ENCODE measurements around the gene CFAP299.
A peak's percentile ranks its signal among the peaks of the same experiment; 100 is the strongest.
"Not testable (repeated sequence)": the region's sequence is repeated elsewhere in the genome, so short reads cannot be mapped to it uniquely, and the experiment has no call there.

CFAP299 gene

DNA sequence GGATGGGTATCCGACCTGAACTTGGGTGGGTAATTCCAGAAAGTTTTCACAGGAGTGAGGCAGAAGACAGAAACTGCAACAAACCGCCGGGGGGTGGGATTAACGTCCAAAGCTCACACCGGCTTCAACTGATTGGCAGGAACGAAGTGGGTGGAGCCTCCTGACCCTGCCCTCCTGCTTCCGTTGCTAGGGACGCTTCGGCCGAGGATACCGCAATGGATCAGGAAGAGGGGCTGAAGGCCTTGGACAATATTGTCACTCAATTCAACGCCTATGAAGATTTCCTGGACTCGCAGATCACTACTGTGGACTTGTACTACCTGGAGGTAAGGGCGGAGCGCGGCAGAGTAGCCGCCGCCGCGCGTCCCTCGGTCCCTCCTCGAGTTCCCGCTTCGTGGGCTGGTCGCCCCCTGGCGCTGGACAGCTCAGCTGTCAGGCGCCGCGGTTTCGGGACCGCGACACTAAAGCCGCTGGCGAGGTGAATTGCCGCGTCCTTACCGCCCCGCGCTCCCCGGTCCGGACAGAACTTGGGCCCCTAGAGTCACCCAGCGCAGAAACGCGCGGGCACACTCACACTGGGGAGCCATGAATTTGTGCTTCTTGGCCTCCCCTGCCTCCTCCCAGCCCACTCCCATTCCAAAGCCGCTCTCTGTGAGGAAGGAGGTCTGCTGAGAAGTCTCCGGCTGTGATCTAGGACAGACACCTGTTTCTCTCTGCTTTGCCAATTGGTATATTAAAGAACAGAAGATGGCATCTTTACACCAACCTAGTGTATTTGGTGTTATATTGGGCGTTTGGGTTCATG, at the start of gene CFAP299:
Gene CFAP299 (plus strand): TSS at position 177 of the 805 bp plus-strand sequence.
- DNase-seq, result peak; percentile 32

DNA sequence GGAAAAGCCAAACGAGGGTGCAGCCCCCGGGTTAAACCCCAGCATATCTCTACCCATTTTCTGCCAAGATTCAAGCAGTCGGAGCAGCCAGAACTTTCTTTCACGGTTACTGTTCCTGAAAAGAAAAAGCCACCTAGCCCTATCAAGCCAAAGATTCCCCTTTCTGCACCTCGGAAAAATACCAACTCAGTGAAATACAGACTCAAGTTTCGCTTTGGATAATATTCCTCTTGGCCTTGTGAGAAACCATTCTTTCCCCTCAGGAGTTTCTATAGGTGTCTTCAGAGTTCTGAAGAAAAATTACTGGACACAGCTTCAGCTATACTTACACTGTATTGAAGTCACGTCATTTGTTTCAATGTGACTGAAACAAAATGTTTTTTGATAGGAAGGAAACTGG, 49.1 kb upstream of the CFAP299 start:
- no peak for DNase-seq

DNA sequence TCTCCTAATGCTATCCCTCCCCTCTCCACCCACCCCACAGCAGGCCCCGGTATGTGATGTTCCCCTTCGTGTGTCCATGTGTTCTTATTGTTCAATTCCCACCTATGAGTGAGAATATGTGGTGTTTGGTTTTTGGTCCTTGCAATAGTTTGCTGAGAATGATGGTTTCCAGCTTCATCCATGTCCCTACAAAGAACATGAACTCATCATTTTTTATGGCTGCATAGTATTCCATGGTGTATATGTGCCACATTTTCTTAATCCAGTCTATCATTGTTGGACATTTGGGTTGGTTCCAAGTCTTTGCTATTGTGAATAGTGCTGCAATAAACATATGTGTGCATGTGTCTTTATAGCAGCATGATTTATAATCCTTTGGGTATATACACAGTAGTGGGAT, 44.9 kb upstream of the CFAP299 start:
- DNase-seq, result not testable (repeated sequence)

DNA sequence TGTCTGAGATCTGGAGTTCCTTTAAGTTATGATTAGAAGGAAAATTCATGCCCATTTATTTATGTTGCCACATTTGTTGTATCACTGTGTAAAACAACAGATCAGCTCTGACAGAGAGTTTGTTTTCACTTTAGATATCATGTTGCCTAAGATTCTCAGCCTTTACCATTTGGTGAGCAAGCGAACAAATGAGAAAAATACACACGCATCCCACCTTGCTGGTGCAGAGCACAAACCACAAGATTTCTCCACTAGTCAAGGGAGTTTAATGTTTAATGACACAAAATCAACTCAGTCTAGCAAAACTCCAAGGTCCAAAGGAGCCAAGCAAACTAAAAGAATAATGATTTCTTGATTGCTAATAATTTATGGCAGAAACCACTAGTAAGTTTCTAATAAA, 41.3 kb upstream of the CFAP299 start:
- DNase-seq, result no peak

DNA sequence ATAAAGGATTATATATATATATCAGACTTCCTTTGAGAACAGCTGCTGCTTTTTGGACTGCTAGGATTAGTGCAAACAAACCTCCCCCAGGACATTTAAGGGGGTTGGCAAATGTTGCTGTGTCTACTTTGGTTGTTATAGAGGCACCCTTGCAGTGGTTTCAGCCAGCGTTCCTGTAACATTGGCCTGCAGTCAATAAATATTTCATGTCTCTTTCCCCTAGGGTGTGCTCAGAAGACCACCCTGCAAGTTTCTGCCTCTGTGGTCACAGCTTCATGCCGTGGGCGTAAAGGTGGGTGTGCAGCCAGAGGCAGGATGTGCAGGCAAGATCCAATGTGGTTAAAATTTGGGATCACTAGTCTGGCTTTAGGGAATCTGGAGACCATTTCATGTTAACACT, 40.2 kb upstream of the CFAP299 start:
- DNase-seq, result no peak

DNA sequence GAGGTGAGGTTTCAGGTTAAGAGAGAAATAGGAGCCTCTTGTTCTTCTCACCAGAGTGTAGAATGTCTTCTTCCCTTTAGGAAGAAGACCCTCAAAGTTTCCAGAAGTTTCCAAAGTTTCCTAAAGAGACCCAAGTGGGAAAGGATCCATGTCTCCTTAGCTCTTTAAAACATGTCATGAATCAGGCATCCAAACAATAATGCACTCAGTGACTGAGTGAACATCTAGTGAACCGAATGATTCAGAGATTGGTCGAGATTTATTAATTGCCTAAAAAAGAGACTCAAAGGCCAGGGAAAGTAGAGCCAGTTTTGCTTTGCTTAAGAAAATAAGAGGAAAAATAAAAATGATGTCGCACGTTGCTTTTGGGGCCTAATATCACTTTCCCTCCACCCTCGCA, 39.7 kb upstream of the CFAP299 start:
- DNase-seq, result no peak

DNA sequence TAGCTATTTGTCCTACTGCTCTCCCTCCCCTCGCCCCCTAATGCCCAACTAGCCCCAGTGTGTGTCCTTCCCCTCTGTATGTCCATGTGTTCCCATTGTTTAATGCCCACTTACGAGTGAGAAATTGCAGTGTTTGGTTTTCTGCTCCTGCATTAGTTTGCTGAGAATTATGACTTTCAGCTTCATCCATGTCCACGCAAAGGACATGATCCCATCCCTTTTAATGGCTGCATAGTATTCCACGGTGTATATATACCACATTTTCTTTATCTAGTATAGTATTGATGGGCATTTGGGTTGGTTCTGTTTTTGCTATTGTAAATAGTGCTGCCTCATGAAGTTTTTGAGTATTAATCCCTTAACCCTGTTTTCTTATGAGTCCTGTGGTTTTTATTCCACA, 33.6 kb upstream of the CFAP299 start:
- no peak for DNase-seq

DNA sequence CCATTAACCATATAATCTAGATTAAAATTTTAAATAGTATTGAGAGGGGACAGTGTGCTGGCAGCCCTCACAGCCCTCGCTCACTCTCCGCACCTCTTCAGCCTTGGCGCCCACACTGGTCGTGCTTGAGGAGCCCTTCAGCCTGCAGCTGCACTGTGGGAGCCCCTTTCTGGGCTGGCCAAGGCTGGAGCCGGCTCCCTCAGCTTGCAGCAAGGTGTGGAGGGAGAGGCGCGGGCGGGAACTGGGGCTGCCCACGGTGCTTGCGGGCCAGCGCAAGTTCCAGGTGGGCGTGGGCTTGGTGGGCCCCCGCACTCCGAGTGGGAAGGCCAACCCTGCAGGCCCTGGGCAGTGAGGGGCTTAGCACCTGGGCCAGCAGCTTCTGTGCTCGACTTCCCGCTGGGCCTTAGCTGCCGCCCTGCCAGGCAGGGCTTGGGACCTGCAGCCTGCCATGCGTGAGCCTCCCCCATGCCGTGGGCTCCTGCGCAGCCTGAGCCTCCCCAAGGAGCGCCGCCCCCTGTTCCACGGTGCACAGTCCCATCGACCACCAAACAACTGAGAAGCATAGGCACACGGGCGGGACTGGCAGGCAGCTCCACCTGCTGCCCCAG, 32.8 kb upstream of the CFAP299 start:
- DNase-seq, result no peak

DNA sequence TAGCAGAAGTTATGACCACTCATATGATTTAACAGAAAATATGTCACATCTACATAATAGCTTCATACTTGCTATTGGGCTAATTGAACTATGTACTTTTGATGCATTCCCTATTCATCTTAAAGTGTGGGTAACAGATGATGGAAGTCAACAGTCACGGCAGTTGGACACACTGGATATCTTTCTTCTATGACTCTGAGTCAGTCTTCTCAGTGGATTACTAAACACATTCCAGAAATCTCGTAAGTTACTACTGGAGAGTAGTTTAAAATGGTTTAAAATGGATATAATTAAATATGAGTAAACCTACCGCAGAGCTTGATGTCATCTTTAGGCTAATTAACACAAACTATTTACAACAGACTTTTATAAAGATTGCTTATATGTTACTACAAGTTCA, 30.1 kb upstream of the CFAP299 start:
- no peak for DNase-seq

DNA sequence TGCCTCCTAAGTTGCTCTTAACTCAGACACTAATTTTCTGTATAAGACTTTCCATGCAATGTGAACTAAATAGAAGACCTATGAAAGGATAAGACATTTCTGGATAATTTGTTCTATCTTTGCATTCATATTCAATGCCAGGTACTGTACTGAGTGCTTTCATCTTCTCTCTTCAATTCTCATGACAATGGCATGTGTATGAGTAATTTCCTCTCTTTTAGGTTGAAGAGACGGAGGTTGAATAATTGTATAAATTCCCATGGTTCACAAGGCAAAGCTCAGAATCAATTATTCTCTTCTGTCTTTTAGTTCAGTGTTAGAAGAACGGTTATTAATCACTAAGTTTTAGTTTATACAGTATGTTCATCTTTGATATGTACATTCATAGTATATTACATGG, 29.3 kb upstream of the CFAP299 start:
- DNase-seq, result no peak

DNA sequence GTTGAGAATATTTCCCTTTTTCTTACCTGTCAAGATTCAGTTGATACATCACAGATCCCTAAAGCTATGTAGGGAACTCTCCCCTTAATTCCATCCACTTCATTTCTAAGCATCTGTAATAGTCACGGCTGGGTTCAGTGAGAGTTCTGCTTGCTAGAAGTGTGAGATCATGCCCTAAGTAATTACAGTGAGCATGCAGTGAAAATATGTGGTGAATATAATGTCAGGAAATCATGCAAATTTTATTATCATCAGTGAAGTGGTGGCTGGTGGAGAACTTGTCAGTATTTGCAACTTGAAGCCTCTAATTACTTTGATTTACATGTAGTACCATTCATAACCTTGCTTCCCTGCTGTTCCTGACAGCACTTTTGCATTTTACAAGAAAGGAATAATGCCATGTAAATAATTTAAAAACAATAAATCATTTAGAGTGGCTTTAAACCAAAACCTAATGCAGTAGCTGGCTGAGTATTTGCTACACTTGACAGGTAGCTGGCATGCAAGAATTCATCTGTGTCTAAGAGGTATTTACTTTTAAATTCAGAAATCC, 28.3 kb upstream of the CFAP299 start:
- no peak for DNase-seq

DNA sequence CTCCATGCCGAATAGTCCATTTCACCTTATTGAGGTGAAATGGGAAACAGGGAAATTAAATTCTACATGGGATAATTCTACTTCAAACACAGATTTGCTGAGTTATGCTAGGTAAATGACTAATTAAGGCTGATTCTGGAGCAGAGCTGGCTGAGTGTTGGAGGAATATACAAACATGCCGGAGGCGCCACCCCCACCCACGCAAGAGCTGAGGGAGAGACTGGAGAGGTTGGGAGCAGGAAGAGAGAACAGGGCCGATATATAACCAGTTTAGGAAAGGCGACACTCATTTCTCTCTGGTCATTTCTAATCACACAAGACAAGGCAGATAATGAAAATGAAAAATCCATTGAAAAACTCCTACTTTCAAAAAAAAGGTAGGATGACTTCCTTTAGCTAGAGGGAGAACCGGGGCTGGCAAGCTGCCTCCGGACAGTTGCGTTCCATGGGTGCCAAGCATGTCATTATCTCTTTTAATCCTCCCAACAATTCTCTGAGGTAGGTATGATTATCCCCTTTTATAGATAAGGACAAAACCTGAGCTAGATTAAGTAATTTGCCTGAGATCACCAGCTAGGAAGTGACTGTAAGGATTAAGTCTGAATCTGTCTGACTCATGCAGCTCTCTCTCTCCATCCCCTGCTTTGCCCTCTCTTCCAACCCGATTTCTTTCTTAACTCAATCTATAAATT, 27.6 kb upstream of the CFAP299 start:
- DNase-seq, result peak; percentile 14

DNA sequence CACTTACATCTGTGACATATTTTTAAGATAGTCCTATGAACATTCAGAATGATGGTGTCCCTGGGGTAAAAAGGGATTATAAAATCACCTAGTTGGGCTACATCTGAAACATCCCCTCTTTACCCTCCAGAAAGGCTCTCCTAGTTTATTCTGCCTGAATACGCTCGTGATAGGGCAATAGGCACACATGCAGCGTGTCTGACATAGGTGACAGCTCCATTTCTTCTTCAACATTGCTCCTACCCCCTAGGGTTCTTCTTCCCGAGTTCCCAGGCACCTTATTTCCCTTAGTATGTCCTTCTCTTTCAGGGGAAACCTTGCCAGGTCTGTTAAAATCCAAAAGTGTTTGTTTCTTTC, 27.1 kb upstream of the CFAP299 start:
- DNase-seq, result no peak

DNA sequence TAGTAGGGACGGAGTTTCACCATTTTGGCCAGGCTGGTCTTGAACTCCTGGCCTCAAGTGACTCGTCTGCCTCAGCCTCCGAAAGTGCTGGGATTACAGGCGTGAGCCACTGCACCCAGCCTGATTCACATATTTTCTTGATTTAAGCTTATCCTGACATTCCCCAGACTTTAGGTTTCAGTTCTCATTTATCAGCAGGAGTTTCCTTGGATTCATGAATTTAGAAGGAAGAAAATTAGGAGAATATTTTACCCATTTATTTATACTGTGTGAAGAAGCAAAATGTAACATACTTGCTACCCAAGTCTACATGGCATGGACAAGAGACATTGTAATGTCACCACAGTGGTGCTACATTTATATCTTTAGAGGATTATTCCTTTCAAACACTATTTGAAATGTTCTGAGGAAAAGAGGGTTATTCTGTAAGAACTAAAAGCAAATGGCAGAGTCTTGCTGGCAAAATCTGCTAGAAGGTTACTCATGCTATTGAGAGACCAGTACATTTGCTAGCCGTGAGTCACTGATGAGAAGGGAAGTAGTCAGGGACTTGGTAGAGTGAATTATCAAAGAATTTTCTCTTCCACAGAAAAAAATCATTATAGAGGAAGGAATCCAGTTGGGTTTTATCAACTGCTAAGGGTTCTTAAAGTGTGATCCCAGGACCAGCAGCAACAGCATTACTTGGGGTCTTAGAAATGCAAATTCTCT, 26.1 kb upstream of the CFAP299 start:
- DNase-seq, result no peak

DNA sequence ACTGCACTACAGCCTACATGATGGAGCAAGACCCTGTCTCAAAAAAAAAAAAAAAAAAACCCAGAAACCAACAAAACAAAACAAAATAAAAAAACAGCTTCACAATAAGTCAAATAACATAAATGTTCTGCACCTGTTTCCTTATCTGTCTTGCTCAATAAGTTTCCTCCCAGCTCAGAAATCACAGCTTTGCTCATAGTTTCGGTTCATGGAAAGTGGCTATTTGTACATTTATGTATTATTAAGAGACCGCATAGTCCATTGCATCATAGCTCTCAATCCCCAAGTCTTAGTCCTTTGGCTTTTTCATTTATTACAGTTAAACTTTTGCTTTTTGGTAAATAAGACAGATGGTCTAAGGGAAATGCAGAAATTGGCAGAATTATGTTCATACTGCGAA, 24.4 kb upstream of the CFAP299 start:
- DNase-seq, result no peak

DNA sequence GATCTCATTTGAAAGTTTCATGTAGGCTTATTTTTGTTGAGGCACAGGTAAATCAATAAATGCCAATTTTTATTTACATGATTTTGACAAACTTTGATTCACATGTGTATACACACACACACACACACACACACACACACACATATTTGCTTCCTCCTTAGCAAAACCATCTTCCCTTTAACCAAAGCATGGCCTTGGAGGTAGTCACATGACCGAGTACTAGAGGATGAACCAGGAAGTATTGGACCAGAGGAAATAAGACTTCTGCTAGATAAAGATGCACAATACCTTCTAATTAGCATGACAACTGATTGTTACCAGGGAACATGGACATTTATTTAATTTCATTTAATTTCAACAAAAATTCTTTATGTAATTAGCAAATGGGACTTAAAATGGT, 23.4 kb upstream of the CFAP299 start:
- no peak for DNase-seq

DNA sequence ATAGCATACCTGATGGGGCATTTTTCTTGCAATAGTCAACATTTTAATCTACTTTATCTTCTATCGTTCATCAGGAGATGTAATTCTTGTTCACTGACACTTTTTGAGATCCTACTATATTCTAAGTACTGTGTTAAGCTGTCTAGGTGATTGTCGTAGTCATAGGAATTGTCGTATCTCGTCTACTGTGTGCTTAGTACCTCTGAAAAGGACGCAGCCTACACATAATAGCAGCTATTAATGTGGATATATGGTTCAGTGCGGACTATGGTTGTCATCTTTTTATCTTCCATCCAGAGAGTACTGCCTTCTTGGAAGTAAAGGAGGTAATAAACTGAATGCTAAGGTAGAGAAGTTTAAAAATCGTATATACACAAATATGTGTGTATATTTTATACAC, 21.9 kb upstream of the CFAP299 start:
- DNase-seq, result no peak

DNA sequence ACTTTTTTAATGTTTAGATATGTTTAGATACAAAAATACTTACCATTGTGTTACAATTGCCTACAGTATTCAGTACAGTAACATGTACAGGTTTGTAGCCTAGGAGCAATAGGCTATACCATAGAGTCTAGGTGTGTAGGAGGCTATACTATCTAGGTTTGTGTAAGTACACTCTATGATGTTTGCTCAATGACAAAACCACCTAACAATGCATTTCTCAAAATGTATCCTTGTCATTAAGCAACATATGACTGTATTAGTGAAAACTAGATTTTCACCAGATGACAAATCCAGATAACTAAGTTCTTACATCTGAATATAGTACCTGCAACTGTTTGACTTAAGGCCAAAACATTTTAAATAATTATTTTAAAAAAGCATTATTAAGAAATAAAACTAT, 19.7 kb upstream of the CFAP299 start:
- not testable (repeated sequence) for DNase-seq

DNA sequence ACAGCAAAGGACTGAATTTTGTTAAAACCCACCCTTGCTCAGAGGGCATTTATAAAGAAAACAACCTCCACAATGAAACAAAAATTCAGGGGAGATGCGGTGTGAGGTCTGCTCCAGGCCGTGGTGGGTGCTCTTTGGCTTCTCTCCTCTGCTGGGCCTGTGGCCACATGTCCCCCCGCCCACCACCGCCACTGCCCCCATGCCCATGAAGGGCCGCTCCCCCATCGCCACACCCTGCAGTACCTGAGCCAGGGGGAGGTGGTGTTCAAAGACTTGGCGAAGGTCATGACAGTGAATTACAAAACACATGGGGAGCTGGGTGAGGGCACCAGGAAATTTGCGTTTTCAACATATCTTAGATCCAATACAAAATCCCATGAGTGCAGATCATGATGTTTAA, 14.2 kb upstream of the CFAP299 start:
- no peak for DNase-seq

DNA sequence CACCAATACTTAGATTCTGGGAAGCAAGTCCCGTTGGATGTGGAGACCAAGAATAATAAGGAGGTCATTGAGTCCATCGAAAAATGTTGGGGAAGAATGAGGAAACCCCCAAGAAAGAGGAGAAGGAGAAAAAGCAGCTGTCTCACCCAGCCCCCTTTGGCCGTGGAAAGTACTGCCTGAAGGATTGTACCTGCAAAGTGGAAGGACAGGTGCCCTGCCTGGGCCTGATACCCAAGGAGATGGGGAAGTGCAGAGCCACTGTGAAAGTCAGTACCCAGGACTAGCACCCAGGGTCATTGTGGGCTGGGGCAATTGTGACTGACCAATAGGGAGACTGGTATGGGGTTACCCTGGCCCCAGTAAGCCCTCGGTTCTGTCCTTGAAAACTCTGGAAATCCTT, 13.8 kb upstream of the CFAP299 start:
- no peak for DNase-seq

DNA sequence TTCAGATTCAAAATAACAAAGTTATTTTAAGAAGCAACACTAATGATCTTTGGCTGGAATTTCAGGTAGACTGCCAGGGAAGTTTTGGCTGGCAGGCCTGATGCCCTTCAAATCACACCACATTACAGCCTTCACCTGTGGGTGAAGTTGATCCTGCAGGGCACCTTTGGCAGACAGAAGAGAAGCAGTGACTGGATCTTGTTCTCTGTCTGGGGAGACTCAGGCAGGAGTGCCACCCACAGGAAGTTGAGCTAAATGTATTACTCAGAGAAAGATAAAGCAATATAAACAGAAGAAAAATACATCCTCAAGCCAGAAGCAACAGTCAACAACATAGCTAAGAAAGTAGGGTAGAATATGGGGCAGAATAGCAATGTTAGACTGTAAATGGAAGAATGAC, 12.8 kb upstream of the CFAP299 start:
- no peak for DNase-seq

DNA sequence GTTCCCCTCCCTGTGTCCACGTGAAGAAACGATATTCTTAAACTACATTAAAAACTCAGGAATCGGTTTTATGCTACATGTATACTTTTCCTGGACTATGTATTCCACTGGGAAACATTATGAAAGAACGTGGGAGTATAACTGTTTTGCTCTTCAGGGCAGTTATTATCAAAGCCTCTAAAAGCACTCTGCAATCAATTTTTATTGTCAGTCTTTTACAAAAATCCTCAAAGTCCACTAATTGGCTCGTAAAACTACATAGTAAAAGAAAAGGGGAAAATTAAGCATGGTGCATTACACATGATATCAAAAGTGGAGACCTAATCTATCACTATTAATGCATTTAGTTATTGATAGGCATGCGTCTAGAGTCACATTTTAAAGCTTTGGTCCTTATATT, 11.4 kb upstream of the CFAP299 start:
- no peak for DNase-seq

DNA sequence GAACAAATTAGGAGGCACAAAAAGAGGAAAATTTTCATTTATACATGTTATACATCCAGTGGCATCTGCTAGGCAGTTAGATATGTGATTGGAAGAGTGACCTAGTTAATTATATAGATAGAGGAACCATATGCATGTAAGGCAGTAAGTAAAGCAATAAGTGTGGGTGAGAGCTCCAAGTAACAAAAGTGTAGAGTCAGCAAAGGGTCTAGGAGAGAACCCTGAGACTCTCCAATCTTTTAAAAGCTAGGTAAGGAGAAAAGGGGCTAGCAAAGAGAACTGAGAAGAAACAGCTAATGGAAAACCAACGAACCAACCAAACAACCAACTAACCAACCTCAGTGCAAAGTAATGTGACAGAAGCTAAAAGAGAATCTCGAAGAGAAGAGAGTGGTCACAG, 3.8 kb upstream of the CFAP299 start:
- DNase-seq, result no peak

Data from NCI-H524 treated with DMSO at 0.1 percent for 48 hours (cell line).